ENCODE results near the gene EBF3. TPM values are rescaled to one million over a fixed set of nuclear protein-coding genes. Genes with fewer than 3 reads are reported as not detected.

EBF3 gene
- total RNA-seq, 1 experiment from 2014 or later = not detected

DNA sequence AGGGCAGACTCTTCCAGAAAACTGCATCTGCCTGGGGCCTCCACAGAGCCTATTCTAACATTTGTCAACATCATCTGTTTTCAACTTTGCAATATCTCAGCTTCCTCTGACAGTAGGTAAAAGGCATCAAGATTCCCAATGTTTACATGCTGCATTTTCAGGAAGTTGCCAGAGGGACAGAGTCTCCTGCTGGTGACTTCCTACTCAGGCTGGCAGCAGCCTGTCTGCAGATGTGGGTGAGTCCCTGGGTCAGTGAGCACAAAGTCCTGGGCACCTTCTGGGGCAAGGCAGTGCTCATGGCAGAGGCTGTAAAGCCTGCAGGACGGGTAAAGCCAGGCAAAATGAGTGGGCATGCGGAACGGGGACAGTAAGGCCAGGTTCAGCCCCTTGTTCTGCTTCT is 69.4 kb downstream of the EBF3 start:
- CTCF ChIA-PET = interaction anchor here (0.6 to 0.9 kb wide), 2 partner anchors 8 to 864 kb away, joined by 3 read pairs; no protein-coding TSS in a partner anchor
- no peaks in the 10 kb centered on the region for H3K36me3 Mint-ChIP-seq (ENCODE audit: insufficient read depth, unreplicated experiment)
- intact Hi-C loops (cut with micrococcal nuclease) = no loop called here

DNA sequence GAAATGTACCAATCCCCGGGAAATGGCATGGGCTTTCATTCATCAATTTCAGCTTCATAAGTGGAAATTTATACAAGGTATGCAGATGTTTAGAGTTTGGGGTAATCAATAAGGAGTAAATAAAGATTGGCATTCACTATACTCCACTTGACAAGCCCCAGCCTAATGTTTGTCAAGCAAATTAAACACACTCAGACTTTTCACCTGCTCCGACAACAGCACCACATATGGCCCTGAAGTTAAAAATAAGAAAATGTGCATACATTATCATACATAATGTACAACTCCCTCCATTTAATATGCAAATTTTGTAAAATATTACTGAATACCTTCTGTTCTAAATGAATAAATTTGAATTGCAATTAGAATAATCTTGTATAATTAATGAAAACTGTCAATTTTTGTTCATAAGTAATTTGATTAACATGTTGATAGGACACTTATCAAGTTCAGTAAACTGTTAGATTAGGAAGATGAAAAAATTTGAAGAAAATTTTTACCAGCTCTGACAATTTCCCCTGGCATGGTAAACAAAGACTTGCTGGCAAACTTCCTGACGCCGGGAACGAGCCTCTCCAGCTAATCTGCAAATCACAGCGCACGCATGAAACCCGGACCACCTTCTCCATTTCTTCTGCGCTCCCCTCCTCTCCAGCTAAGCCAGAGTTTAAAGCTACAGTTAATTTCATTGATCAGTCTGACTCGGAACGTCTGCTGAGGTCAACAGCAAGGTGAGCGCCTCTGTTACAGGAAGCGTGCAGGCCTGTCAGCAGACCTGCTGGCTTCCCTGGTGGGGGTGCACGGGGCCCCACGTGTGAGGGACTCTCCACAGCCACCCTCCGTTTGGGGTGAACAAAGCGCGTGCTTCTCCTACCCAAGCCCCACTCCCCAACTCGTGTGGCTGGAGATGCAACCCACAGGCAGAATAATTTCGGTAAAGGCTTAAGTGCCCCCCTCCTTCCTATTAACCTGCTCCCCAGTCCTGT is 70.7 kb downstream of the EBF3 start:
- DNase-seq (ENCODE audit: unreplicated experiment) = no peak
- no peaks in the 10 kb centered on the region for H3K27me3 Mint-ChIP-seq (ENCODE audit: insufficient read depth, unreplicated experiment)
- H3K9me3 Mint-ChIP-seq (ENCODE audit: unreplicated experiment) = no peaks in the 10 kb centered on the region
- no peaks in the 10 kb centered on the region for H3K36me3 Mint-ChIP-seq (ENCODE audit: insufficient read depth, unreplicated experiment)
- ChIA-PET CTCF (no interaction called here), POLR2A (no interaction called here)
- H3K4me3 Mint-ChIP-seq (ENCODE audit: unreplicated experiment) = no peak overlapping the region
- no peak overlapping the region for H3K27ac Mint-ChIP-seq (ENCODE audit: low read depth, unreplicated experiment)
- BruUV-seq (replicated peaks) = no TSS peak
- TF ChIP-seq, protein P1, sequence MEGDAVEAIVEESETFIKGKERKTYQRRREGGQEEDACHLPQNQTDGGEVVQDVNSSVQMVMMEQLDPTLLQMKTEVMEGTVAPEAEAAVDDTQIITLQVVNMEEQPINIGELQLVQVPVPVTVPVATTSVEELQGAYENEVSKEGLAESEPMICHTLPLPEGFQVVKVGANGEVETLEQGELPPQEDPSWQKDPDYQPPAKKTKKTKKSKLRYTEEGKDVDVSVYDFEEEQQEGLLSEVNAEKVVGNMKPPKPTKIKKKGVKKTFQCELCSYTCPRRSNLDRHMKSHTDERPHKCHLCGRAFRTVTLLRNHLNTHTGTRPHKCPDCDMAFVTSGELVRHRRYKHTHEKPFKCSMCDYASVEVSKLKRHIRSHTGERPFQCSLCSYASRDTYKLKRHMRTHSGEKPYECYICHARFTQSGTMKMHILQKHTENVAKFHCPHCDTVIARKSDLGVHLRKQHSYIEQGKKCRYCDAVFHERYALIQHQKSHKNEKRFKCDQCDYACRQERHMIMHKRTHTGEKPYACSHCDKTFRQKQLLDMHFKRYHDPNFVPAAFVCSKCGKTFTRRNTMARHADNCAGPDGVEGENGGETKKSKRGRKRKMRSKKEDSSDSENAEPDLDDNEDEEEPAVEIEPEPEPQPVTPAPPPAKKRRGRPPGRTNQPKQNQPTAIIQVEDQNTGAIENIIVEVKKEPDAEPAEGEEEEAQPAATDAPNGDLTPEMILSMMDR (IDR thresholded peaks at IDR 0.05; ENCODE audit: unreplicated experiment) = no peak
- intact Hi-C loops (cut with micrococcal nuclease) = no loop called here
- H3K4me1 Mint-ChIP-seq (ENCODE audit: insufficient read depth, unreplicated experiment) = no peaks in the 10 kb centered on the region

More for the DNA sequence above, 69.4 kb downstream of the EBF3 start:
- DNase-seq (ENCODE audit: unreplicated experiment) = no peak
- no TSS peak for BruUV-seq (replicated peaks)
- no peak overlapping the region for H3K27ac Mint-ChIP-seq (ENCODE audit: low read depth, unreplicated experiment)
- no peaks in the 10 kb centered on the region for H3K27me3 Mint-ChIP-seq (ENCODE audit: insufficient read depth, unreplicated experiment)
- H3K9me3 Mint-ChIP-seq (ENCODE audit: unreplicated experiment) = no peaks in the 10 kb centered on the region
- no peaks in the 10 kb centered on the region for H3K4me1 Mint-ChIP-seq (ENCODE audit: insufficient read depth, unreplicated experiment)
- TF ChIP-seq, protein P1 (IDR thresholded peaks at IDR 0.05; ENCODE audit: unreplicated experiment) = no peak
- POLR2A ChIA-PET = no interaction called here
- no peak overlapping the region for H3K4me3 Mint-ChIP-seq (ENCODE audit: unreplicated experiment)

DNA sequence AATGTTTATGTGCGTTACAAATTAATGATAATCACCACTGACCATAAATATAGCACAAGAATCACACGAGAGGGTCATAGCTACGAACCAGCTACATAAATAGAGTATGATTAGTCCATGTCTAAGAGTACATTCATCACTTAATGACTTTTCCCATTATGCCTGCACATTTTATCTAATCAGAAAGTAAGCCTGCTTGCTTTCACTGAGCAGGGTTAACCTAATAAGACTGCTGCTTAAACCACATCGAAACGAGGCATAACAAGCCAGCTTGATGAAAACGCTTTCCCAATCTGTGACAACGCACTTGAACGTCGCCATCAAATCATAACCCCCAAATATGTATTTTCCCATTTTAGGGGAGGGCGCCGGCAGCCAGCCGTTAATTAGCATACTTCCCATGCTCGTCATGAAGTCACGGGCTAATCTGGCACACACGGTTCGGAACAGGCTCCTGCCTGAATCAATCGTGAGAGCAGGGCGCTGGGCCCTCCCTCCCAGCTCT is 71.5 kb downstream of the EBF3 start:
- intact Hi-C loops (cut with micrococcal nuclease) = no loop called here
- Mint-ChIP-seq H3K36me3 (ENCODE audit: insufficient read depth, unreplicated experiment) (no peaks in the 10 kb centered on the region), H3K27me3 (ENCODE audit: insufficient read depth, unreplicated experiment) (no peaks in the 10 kb centered on the region), H3K4me1 (ENCODE audit: insufficient read depth, unreplicated experiment) (no peaks in the 10 kb centered on the region), H3K4me3 (ENCODE audit: unreplicated experiment) (no peak overlapping the region), H3K9me3 (ENCODE audit: unreplicated experiment) (no peaks in the 10 kb centered on the region), H3K27ac (ENCODE audit: low read depth, unreplicated experiment) (no peak overlapping the region)
- no peak for DNase-seq (ENCODE audit: unreplicated experiment)
- POLR2A ChIA-PET = no interaction called here
- BruUV-seq (replicated peaks) = no TSS peak
- TF ChIP-seq, protein P1 (IDR thresholded peaks at IDR 0.05; ENCODE audit: unreplicated experiment) = no peak
- CTCF ChIA-PET = interaction anchor here (1.7 kb wide), 1 partner anchor 217 kb away, joined by 5 read pairs; no protein-coding TSS in a partner anchor

DNA sequence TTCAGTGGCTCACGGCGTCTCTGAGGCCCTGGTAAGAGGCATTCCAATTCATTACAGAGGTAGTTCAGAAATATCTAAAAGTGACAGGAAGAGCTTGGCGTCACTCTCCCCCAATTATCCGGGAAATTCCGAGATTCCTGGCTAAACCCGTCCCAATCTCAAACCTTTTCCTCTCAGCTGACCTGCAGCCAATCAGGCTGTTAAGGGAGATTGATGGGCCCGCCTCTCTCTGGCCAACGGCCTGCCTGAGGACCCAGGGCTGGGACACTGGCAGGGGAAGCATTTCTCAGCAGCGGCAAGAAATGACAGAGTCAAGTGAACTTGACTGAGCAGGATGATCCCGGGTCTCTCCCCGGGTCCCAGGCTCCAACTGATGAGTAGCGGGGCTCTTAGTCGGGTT is 72.3 kb downstream of the EBF3 start:
- no peaks in the 10 kb centered on the region for H3K9me3 Mint-ChIP-seq (ENCODE audit: unreplicated experiment)
- TF ChIP-seq, protein P1 (IDR thresholded peaks at IDR 0.05; ENCODE audit: unreplicated experiment) = no peak
- CTCF ChIA-PET = interaction anchor here (1.7 kb wide), 1 partner anchor 218 kb away, joined by 5 read pairs; no protein-coding TSS in a partner anchor

More for the DNA sequence above, 72.3 kb downstream of the EBF3 start:
- intact Hi-C loops (cut with micrococcal nuclease) = no loop called here
- BruUV-seq (replicated peaks) = no TSS peak
- Mint-ChIP-seq H3K27ac (ENCODE audit: low read depth, unreplicated experiment) (no peak overlapping the region), H3K27me3 (ENCODE audit: insufficient read depth, unreplicated experiment) (no peaks in the 10 kb centered on the region), H3K4me3 (ENCODE audit: unreplicated experiment) (no peak overlapping the region), H3K36me3 (ENCODE audit: insufficient read depth, unreplicated experiment) (no peaks in the 10 kb centered on the region), H3K4me1 (ENCODE audit: insufficient read depth, unreplicated experiment) (no peaks in the 10 kb centered on the region)
- POLR2A ChIA-PET = interaction anchor here (1.6 kb wide), 1 partner anchor 218 kb away, joined by 3 read pairs; no protein-coding TSS in a partner anchor
- DNase-seq (ENCODE audit: unreplicated experiment) = no peak
